Measurements from ENCODE around the gene PALM.
"Not testable (repeated sequence)": the region's sequence is repeated elsewhere in the genome, so short reads cannot be mapped to it uniquely, and the experiment has no call there.

The PALM gene

GRCh38 chr19:725461-726089 lies 16.8 kb downstream of the PALM start:
- TF ChIP-seq, protein P1, sequence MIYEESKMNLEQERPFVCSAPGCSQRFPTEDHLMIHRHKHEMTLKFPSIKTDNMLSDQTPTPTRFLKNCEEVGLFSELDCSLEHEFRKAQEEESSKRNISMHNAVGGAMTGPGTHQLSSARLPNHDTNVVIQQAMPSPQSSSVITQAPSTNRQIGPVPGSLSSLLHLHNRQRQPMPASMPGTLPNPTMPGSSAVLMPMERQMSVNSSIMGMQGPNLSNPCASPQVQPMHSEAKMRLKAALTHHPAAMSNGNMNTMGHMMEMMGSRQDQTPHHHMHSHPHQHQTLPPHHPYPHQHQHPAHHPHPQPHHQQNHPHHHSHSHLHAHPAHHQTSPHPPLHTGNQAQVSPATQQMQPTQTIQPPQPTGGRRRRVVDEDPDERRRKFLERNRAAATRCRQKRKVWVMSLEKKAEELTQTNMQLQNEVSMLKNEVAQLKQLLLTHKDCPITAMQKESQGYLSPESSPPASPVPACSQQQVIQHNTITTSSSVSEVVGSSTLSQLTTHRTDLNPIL (CRISPR knock-in tag; IDR thresholded peaks at IDR 0.05; ENCODE audit: low read depth): no peak
- TF ChIP-seq ZFP3 (CRISPR knock-in tag; IDR thresholded peaks at IDR 0.05) (peak; percentile 94), GLIS3 (CRISPR knock-in tag; IDR thresholded peaks at IDR 0.05) (no peak), ISL1 (CRISPR knock-in tag; IDR thresholded peaks at IDR 0.05) (no peak)
- ATAC-seq: no peak

DNA sequence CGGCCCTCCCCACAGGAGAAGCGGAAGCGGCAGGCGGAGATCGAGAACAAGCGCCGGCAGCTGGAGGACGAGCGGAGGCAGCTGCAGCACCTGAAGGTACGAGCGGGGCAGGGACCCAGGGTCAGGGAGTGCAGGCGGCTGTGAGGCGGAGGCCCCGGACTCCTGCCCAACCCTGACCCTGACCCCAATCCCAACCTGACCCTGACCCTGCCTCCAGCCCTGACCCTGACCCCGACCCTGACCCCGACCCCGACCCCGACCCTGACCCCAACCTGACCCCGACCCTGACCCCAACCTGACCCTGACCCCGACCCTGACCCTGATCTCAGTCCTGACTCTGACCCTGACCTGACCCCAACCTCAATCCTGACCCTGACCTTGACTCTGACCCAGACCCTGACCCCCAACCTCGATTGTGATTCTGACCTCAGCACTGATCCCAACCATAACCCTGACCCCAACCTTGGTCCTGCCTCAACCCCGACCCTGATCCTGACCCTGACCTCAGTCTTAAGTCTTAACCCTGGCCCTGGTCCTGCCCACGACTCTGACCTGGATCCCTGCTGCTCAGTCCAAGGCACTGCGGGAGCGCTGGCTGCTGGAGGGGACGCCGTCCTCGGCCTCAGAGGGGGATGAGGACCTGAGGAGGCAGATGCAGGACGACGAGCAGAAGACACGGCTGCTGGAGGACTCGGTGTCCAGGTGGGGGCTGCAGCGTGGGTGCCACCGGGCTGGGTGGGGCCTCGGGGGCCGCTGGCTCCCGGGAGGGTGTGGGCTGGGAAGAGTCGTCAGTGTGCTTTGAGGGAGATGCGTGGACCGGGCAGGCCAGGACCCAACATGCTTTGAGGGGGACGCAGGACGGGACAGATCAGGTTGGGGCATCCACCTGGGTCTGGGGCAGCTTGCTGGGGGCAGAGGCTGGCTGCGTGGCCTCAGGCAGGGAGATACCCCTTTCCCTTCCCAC lies 18.5 kb downstream of the PALM start:
- ATAC-seq: peak; percentile 16; the same call in 1 of the 3 replicates
- TF ChIP-seq PPARA (CRISPR knock-in tag; IDR thresholded peaks at IDR 0.05; ENCODE audit: borderline replicate concordance) (no peak), GLIS3 (CRISPR knock-in tag; IDR thresholded peaks at IDR 0.05) (no peak)

DNA sequence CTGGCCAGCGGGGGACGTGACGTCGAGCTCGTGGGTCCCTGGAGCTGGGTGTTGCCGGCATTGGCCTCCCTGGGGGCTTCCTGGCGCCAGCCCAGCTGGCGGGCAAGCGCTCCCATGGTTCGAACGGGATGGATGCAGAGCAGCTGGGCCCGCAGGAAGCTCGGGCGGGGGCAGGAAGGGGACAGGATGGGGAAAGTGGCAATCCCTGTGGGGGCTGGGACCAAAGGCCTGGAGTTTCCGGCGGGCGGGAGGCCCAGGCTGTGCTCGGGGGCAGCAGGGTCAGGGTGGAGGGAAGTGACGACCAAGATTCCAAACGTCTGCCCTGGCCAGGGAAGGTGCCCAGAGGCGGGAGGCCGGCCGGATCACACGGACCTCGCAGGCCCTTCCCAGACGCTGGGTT lies 19.3 kb downstream of the PALM start:
- ATAC-seq: no peak
- TF ChIP-seq ZNF565 (CRISPR knock-in tag; conservative IDR thresholded peaks at IDR 0.05; ENCODE audit: low read depth) (no peak), CSDC2 (CRISPR knock-in tag; IDR thresholded peaks at IDR 0.05) (no peak), CSRNP3 (CRISPR knock-in tag; IDR thresholded peaks at IDR 0.05) (no peak), ZC3H10 (CRISPR knock-in tag; IDR thresholded peaks at IDR 0.05) (no peak), ZFP30 (CRISPR knock-in tag; IDR thresholded peaks at IDR 0.05) (no peak), ZNF8 (CRISPR knock-in tag; IDR thresholded peaks at IDR 0.05) (no peak), ARNTL (CRISPR knock-in tag; IDR thresholded peaks at IDR 0.05; ENCODE audit: borderline replicate concordance, low read depth) (no peak), POU6F1 (CRISPR knock-in tag; IDR thresholded peaks at IDR 0.05; ENCODE audit: borderline replicate concordance, low read depth) (no peak), RARB (CRISPR knock-in tag; IDR thresholded peaks at IDR 0.05) (no peak), ISL1 (CRISPR knock-in tag; IDR thresholded peaks at IDR 0.05) (no peak)
- TF ChIP-seq, protein P1 (CRISPR knock-in tag; IDR thresholded peaks at IDR 0.05; ENCODE audit: low read depth): no peak
- TF ChIP-seq, protein P2, sequence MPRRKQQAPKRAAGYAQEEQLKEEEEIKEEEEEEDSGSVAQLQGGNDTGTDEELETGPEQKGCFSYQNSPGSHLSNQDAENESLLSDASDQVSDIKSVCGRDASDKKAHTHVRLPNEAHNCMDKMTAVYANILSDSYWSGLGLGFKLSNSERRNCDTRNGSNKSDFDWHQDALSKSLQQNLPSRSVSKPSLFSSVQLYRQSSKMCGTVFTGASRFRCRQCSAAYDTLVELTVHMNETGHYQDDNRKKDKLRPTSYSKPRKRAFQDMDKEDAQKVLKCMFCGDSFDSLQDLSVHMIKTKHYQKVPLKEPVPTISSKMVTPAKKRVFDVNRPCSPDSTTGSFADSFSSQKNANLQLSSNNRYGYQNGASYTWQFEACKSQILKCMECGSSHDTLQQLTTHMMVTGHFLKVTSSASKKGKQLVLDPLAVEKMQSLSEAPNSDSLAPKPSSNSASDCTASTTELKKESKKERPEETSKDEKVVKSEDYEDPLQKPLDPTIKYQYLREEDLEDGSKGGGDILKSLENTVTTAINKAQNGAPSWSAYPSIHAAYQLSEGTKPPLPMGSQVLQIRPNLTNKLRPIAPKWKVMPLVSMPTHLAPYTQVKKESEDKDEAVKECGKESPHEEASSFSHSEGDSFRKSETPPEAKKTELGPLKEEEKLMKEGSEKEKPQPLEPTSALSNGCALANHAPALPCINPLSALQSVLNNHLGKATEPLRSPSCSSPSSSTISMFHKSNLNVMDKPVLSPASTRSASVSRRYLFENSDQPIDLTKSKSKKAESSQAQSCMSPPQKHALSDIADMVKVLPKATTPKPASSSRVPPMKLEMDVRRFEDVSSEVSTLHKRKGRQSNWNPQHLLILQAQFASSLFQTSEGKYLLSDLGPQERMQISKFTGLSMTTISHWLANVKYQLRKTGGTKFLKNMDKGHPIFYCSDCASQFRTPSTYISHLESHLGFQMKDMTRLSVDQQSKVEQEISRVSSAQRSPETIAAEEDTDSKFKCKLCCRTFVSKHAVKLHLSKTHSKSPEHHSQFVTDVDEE (CRISPR knock-in tag; IDR thresholded peaks at IDR 0.05): no peak

GRCh38 chr19:729564-729963 lies 20.8 kb downstream of the PALM start:
- not testable (repeated sequence) for ATAC-seq

Data from SK-N-SH treated with all-trans-retinoic acid at 6 μM for 48 hours (cell line).